Loucy (cell line): Measurements from ENCODE around the gene CDH4.

ENCODE experiments used
- H2AFZ ChIP-seq: fragments of 200-600 bp; sonication (generic); 2 replicates; pipeline ENCODE4 v1.6.0; 2016; ENCODE audit warnings: antibody characterized with exemption, mild to moderate bottlenecking, low read length, moderate library complexity
- H3F3A ChIP-seq: fragments of 200-600 bp; 2 replicates; pipeline ENCODE4 v1.6.0; 2016; ENCODE audit warnings: antibody characterized with exemption, low read depth, mild to moderate bottlenecking
- H3K27me3 ChIP-seq: fragments of 200-600 bp; sonication (generic); 2 replicates; pipeline ENCODE4 v1.6.1; 2014; ENCODE audit warnings: low read length, mild to moderate bottlenecking; ENCODE audit not compliant: insufficient read depth, poor library complexity, severe bottlenecking
- H3K36me3 ChIP-seq: fragments of 200-600 bp; sonication (generic); 2 replicates; pipeline ENCODE4 v1.6.1; 2016; ENCODE audit warnings: low read length; ENCODE audit not compliant: insufficient read depth
- H3K4me1 ChIP-seq: fragments of 200-600 bp; sonication (generic); 2 replicates; pipeline ENCODE4 v1.5.1; 2014; ENCODE audit warnings: low read length, mild to moderate bottlenecking; ENCODE audit not compliant: insufficient read depth, poor library complexity, severe bottlenecking
- H3K4me2 ChIP-seq: fragments of 200-600 bp; sonication (generic); 2 replicates; pipeline ENCODE4 v1.6.0; 2014; ENCODE audit warnings: antibody characterized with exemption, low read length, low read depth, mild to moderate bottlenecking; ENCODE audit not compliant: poor library complexity, severe bottlenecking
- H3K4me3 ChIP-seq: fragments of 200-600 bp; sonication (generic); 2 replicates; pipeline ENCODE4 v1.5.1; 2014; ENCODE audit warnings: low read length, mild to moderate bottlenecking, mixed read lengths; ENCODE audit not compliant: poor library complexity, severe bottlenecking
- H3K79me2 ChIP-seq: fragments of 200-600 bp; sonication (generic); 2 replicates; pipeline ENCODE4 v1.6.1; 2014; ENCODE audit warnings: low read length; ENCODE audit not compliant: insufficient read depth
- H3K9ac ChIP-seq: fragments of 200-600 bp; sonication (generic); 2 replicates; pipeline ENCODE4 v1.6.0; 2014; ENCODE audit warnings: mild to moderate bottlenecking, low read depth, low read length, moderate library complexity; ENCODE audit not compliant: poor library complexity, severe bottlenecking
- H3K9me2 ChIP-seq: fragments of 200-600 bp; sonication (generic); replicated peaks from 2 replicates; pipeline ENCODE4 v1.6.1; 2016; ENCODE audit warnings: low read depth, low read length, mixed read lengths
- H3K9me3 ChIP-seq: fragments of 200-600 bp; sonication (generic); 2 replicates; pipeline ENCODE4 v1.6.1; 2014; ENCODE audit warnings: mild to moderate bottlenecking, antibody characterized with exemption, low read length, low read depth; ENCODE audit not compliant: insufficient read depth
- H4K20me1 ChIP-seq: fragments of 200-600 bp; sonication (generic); 2 replicates; pipeline ENCODE4 v1.6.0; 2014; ENCODE audit warnings: antibody characterized with exemption, low read length, mild to moderate bottlenecking; ENCODE audit not compliant: insufficient read depth, poor library complexity, severe bottlenecking
- EZH2phosphoT487 ChIP-seq: fragments of 200-600 bp; IDR thresholded peaks from 2 replicates; pipeline ENCODE4 v1.6.1; 2018; ENCODE audit warnings: antibody characterized with exemption, mild to moderate bottlenecking, moderate library complexity, borderline replicate concordance
- TF ChIP-seq, protein P1 (sequence below): fragments of 200-600 bp; sonication (generic); conservative IDR thresholded peaks from 2 replicates; pipeline ENCODE4 v1.5.1; 2014; ENCODE audit warnings: mild to moderate bottlenecking, antibody characterized with exemption, low read length

The CDH4 gene

DNA sequence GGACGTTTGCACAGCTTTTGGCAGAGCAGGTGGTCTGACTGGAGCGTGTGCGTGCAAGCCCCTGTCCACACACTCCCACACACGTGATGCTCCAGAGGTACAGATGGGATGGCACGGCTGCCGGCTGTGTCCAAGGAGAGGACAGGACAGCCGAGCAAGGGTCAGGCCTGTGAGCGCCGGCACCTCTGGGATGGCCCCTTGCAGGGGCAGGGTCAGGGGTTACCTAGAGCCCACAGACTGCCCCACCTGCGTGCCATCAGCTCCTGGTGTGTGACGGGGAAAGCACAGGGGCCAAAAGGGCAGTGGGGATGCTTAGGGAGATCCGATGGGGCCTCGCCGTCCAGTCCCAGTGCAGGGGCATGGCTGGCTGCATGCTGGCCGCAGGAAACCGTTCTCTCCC, 623.9 kb downstream of the CDH4 start:
- no peaks in the 10 kb centered on the region for H3K9me2 ChIP-seq
- H3K79me2 ChIP-seq = no peaks in the 10 kb centered on the region
- H3K36me3 ChIP-seq = no peaks in the 10 kb centered on the region; the same call in 1 of the 2 replicates
- no peak overlapping the region for H2AFZ ChIP-seq
- H3K4me1 ChIP-seq = no peaks in the 10 kb centered on the region
- no peak overlapping the region for H3K4me2 ChIP-seq
- H3K9me3 ChIP-seq = no peaks in the 10 kb centered on the region
- no peaks in the 10 kb centered on the region for H3K27me3 ChIP-seq
- no peak overlapping the region for H3K4me3 ChIP-seq
- TF ChIP-seq EZH2phosphoT487 = no peak
- TF ChIP-seq, protein P1, sequence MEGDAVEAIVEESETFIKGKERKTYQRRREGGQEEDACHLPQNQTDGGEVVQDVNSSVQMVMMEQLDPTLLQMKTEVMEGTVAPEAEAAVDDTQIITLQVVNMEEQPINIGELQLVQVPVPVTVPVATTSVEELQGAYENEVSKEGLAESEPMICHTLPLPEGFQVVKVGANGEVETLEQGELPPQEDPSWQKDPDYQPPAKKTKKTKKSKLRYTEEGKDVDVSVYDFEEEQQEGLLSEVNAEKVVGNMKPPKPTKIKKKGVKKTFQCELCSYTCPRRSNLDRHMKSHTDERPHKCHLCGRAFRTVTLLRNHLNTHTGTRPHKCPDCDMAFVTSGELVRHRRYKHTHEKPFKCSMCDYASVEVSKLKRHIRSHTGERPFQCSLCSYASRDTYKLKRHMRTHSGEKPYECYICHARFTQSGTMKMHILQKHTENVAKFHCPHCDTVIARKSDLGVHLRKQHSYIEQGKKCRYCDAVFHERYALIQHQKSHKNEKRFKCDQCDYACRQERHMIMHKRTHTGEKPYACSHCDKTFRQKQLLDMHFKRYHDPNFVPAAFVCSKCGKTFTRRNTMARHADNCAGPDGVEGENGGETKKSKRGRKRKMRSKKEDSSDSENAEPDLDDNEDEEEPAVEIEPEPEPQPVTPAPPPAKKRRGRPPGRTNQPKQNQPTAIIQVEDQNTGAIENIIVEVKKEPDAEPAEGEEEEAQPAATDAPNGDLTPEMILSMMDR = no peak
- H4K20me1 ChIP-seq = no peaks in the 10 kb centered on the region
- H3F3A ChIP-seq = no peaks in the 10 kb centered on the region
- H3K9ac ChIP-seq = no peak overlapping the region

DNA sequence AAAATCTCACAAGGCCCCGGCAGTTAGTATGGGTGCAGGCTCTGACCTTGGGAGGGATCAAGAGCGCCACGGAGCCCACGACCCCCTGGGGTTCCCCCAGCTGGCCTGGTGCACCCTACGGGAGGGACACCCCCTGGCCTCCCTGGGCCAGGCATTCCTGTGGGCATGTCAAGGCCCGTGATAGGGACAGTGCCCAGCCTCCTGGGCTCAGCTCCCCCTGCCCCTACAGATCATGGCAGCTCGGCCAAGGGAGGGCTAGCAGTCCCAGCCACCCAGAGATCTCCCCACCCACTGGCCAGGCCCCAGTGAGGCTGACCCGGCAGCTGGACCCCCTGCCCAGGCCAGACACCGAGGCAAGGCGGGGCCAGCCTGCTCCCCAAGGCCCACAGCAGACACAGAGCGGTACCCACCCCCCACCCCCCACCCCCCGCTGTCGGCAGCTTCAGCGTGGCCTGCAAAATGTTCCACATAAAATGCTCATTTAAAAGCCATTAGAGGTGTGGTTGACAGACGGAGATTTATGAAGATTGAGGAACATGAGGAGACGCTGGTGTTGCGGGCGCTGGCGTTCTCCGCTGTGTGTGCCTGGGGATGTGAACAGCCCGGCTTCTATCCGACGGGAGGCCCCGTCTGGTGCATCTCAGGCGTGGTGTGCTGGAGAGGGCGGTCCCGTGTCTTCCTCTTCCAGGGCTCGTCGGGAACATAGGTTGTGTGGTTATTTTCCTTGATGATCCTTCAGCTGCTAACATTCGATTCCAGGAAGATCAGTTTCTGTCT, 625.1 kb downstream of the CDH4 start:
- Histone ChIP-seq H3K27me3 (no peaks in the 10 kb centered on the region), H3K9ac (no peak overlapping the region)
- TF ChIP-seq, protein P1 = no peak
- no peak for TF ChIP-seq EZH2phosphoT487

DNA sequence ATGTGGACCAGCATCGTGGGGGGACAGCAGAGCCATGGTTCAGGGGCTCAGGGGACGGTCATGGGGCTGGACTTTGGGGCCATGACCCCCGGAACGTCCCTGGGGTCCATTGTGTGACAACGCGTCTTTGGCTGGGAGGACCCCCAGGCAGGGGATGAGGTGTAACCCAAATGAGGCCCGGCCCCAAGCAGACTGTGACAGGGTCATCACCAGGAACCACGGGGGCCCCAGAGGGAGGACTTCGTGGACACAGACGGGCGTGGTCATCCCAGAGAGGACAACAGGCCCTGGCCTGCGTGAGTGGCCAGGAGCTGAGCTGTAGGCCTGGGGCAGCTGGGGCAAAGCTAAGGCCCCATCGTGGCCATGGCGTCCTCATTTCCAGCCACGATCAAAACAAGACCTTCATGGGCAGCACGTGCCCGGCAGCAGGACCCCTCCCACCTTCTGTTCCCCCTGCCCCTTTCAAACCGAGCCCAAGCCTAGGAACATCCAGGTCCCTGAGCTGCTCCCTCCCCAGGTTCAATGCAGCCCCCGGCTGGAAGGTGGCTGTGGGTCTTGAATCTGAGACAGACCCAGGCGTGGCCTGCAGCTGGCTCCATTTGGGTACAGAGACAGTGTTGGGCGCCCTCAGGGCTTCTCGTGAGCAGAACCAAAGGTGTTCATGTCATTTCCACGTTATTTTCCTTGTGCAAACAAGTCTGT, 625.9 kb downstream of the CDH4 start:
- TF ChIP-seq, protein P1 = no peak
- no peak for TF ChIP-seq EZH2phosphoT487
- H3K79me2 ChIP-seq = no peaks in the 10 kb centered on the region

More for the DNA sequence above, 625.1 kb downstream of the CDH4 start:
- Histone ChIP-seq H3K4me1 (no peaks in the 10 kb centered on the region), H3K9me3 (no peaks in the 10 kb centered on the region), H2AFZ (no peak overlapping the region), H3K79me2 (no peaks in the 10 kb centered on the region), H3K4me2 (no peak overlapping the region), H3K9me2 (no peaks in the 10 kb centered on the region), H4K20me1 (no peaks in the 10 kb centered on the region), H3K4me3 (no peak overlapping the region), H3F3A (no peaks in the 10 kb centered on the region), H3K36me3 (no peaks in the 10 kb centered on the region; the same call in 1 of the 2 replicates)

More for the DNA sequence above, 625.9 kb downstream of the CDH4 start:
- no peaks in the 10 kb centered on the region for H3F3A ChIP-seq
- no peaks in the 10 kb centered on the region for H3K27me3 ChIP-seq
- no peaks in the 10 kb centered on the region for H4K20me1 ChIP-seq
- no peaks in the 10 kb centered on the region; the same call in 1 of the 2 replicates for H3K36me3 ChIP-seq
- no peak overlapping the region for H3K9ac ChIP-seq
- H3K4me1 ChIP-seq = no peaks in the 10 kb centered on the region
- no peak overlapping the region for H3K4me3 ChIP-seq
- H3K4me2 ChIP-seq = no peak overlapping the region
- H3K9me2 ChIP-seq = no peaks in the 10 kb centered on the region
- H2AFZ ChIP-seq = no peak overlapping the region
- no peaks in the 10 kb centered on the region for H3K9me3 ChIP-seq
